ENCODE results near the gene SRC. TPM values are rescaled to one million over a fixed set of nuclear protein-coding genes. Genes with fewer than 3 reads are reported as not detected.

The SRC gene
- total and polyA plus RNA-seq, 2 of the 8 experiments (the other 6 are each of a cell fraction or from before 2014, with no cell fraction given), result 27.6 to 28.8 TPM

GRCh38 chr20:37437676-37438075 lies 91.7 kb downstream of the SRC start (continued):
- TF ChIP-seq CHD7 (IDR thresholded peaks at IDR 0.05; ENCODE audit: insufficient replicate concordance, low read length) (no peak), CHD1 (IDR thresholded peaks at IDR 0.05; ENCODE audit: low read depth, low read length) (no peak), POLR2AphosphoS5 (IDR thresholded peaks at IDR 0.05; ENCODE audit: low read depth, low read length) (no peak), SIN3A (conservative IDR thresholded peaks at IDR 0.05 in 1 of 2, IDR thresholded peaks at IDR 0.05 in 1 of 2; ENCODE audit: low read depth in 1 of 2, low read length in 2 of 2) (no peak), ASH2L (IDR thresholded peaks at IDR 0.05; ENCODE audit: low read length) (no peak), HDAC2 (IDR thresholded peaks at IDR 0.05; ENCODE audit: borderline replicate concordance in 1 of 2, low read depth in 2 of 2, low read length in 2 of 2) (no peak), TCF12 (IDR thresholded peaks at IDR 0.05; ENCODE audit: low read depth, low read length) (no peak), NRF1 (IDR thresholded peaks at IDR 0.05; ENCODE audit: low read depth, low read length) (no peak), HDAC6 (IDR thresholded peaks at IDR 0.05; ENCODE audit: low read depth, low read length) (no peak), POU5F1 (IDR thresholded peaks at IDR 0.05; ENCODE audit: low read depth, low read length) (no peak)

Data from H1 (cell line).